Aorta (tissue), 5 donors: Measurements from ENCODE around the gene MYO7A. TPM values are rescaled to one million over a fixed set of nuclear protein-coding genes. Genes with fewer than 3 reads are reported as not detected.

Experiments
- ATAC-seq: fragments of 200-7000 bp; cut with Tn5 transposase; one replicate; pipeline ENCODE4 v1.9.1; 2022; ENCODE audit warnings: moderate library complexity; ENCODE audit not compliant: low FRiP score
- DNase-seq, 2 donors: peaks; one replicate each; pipeline ENCODE4 v3.0.0-alpha.2; 2020
- H3K27ac ChIP-seq, 2 donors: one replicate each; pipeline ENCODE4 v1.5.1; 2013; ENCODE audit warnings: low read length in 2 of 2, mild to moderate bottlenecking in 2 of 2, moderate library complexity in 2 of 2, control low read depth in 1 of 2, inconsistent platforms in 1 of 2, low read depth in 1 of 2
- H3K27me3 ChIP-seq, 2 donors: one replicate each; pipeline ENCODE4 v1.6.1; 2013; ENCODE audit warnings: control low read depth in 1 of 2, low read length in 1 of 2, mild to moderate bottlenecking in 1 of 2, moderate library complexity in 1 of 2; ENCODE audit not compliant: insufficient read depth in 2 of 2, control insufficient read depth in 1 of 2
- H3K36me3 ChIP-seq, 2 donors: one replicate each; pipeline ENCODE4 v1.6.1; 2013; ENCODE audit warnings: control low read depth in 1 of 2, low read length in 1 of 2, mild to moderate bottlenecking in 1 of 2; ENCODE audit not compliant: insufficient read depth in 2 of 2, control insufficient read depth in 1 of 2
- H3K4me1 ChIP-seq, 2 donors: one replicate each; pipeline ENCODE4 v1.6.1; 2013; ENCODE audit warnings: low read length in 2 of 2, control low read depth in 1 of 2, mild to moderate bottlenecking in 1 of 2, moderate library complexity in 1 of 2; ENCODE audit not compliant: insufficient read depth in 2 of 2, control insufficient read depth in 1 of 2
- H3K4me3 ChIP-seq, 2 donors: one replicate each; pipeline ENCODE4 v1.5.1; 2013; ENCODE audit warnings: low read length in 2 of 2, control low read depth in 1 of 2, mild to moderate bottlenecking in 1 of 2
- H3K9me3 ChIP-seq: one replicate; pipeline ENCODE4 v1.6.1; 2013; ENCODE audit warnings: mild to moderate bottlenecking, low read length; ENCODE audit not compliant: control insufficient read depth
- WGBS, 2 donors: extraction: QIAGEN DNeasy Blood & Tissue Kit; methylation state at CpG; one replicate each; pipeline ENCODE4 v1.1.7; 2013; 5-methylcytosine and 5-hydroxymethylcytosine counted together
- intact Hi-C, 2 donors: fragments of 100-400 bp; cut with DNase I; formaldehyde crosslinking; loops; one replicate each; pipeline versions ENCODE4 v1.14.2 to v1.15.0; 2022
- polyA plus RNA-seq, 2 donors: library from polyadenylated mRNA; stranded (reverse); fragments of 200-250 nt; gene quantifications; one replicate each; pipeline ENCODE4 v1.2.3, GENCODE V29; 2013
- total RNA-seq, 2 donors: library from RNA; stranded (reverse); fragmentation: NEBNext Ultra II Directional; extraction: Animal tissue kit (Norgen Biotek cat#: 25700); gene quantifications; one replicate each; pipeline ENCODE4 v1.2.1, GENCODE V29; 2021
- donor health status: healthy with polysubstance abuse.
- donor health status: Bipolar disorder and iron deficiency.
- donor health status: DM: no; HTN: no; CAD: no.
- donor health status: DM: no; HTN: no; CAD: no.
- donor health status: DM: yes; HTN: yes; CAD: no.

The MYO7A gene
- total and polyA plus RNA-seq, 4 donors, result 1.9 to 27.9 (median 6.9) TPM

DNA sequence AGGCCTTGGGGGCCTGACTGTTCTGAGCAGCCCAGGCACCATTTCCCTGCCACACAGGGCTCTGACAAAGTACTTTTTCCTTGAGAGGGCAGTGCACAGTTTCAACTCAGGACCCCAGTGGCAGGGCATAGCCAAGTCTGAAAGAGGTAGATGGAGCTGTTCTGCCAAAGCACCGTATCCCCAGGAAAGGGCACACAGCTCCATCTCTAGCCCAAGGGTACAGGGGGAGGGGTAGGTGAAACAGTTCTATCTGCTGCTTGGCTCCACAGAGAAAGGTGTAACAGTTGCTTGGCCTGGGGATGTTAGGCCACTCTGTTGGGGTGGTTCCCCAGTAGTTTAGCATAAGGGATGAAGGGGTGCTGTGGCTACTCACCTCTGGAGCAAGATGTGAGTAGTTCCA, 125.6 kb downstream of the MYO7A start:
- 71 to 76% methylated on average over 1 of the region's 1 CpG for WGBS, 2 donors
- peaks cover 0 to 2% of the 10 kb centered on the region in 2 donors for H3K27me3 ChIP-seq
- H3K9me3 ChIP-seq, result no peaks in the 10 kb centered on the region
- ATAC-seq, result no peak
- no peak overlapping the region for H3K27ac ChIP-seq
- no peaks in the 10 kb centered on the region for H3K36me3 ChIP-seq
- H3K4me3 ChIP-seq, result no peak overlapping the region
- DNase-seq, result no peak
- no peaks in the 10 kb centered on the region for H3K4me1 ChIP-seq
- intact Hi-C loops, result no loop called here

DNA sequence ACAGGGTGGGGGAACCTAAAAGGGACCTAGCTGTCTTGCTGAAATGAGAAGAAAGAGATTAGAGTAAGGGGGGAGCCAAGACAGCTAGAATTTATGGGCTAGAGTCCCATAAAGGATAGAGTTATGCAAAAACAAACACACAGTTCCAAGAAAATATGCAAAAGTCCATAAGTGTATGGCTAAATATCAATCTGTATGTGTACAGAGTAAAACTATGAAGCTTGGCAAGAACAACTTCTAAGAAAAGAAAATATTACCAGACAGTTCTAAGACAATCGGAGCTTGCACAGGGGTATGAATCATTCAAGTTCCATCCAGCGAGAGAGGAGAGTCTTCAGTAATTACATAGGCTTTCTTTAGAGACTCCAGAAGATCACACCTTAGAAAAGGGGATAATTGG, 131.6 kb downstream of the MYO7A start:
- Histone ChIP-seq H3K36me3 (no peaks in the 10 kb centered on the region), H3K4me3 (no peak overlapping the region), H3K9me3 (peaks cover 2% of the 10 kb centered on the region), H3K4me1 (no peaks in the 10 kb centered on the region), H3K27me3 (no peaks in the 10 kb centered on the region), H3K27ac (no peak overlapping the region)
- no peak for DNase-seq
- 27 to 37% methylated on average over 2 of the region's 2 CpGs for WGBS, 2 donors
- ATAC-seq, result no peak
- intact Hi-C loops, result no loop called here

DNA sequence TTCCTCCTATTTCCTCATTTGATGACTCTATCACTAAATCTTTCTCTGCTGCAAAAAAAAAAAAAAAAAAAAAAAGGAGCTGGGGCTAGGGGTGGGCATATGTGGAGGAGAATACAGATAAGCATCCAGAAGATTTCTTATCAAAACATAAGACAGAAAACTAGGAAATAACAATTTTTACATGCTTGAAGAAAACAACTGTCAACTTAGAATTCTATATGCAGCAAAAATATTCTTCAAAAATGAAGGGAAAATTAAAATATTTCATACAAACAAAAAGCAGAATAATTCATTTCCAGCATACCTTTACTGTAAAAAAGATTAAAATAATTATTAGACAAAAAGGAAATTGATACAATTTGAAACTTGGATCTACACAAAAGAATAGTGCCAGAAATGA, 134.8 kb downstream of the MYO7A start:
- Histone ChIP-seq H3K27me3 (no peaks in the 10 kb centered on the region), H3K4me1 (no peaks in the 10 kb centered on the region), H3K36me3 (no peaks in the 10 kb centered on the region), H3K9me3 (peaks cover 2% of the 10 kb centered on the region), H3K27ac (no peak overlapping the region), H3K4me3 (no peak overlapping the region)
- no peak for ATAC-seq
- intact Hi-C loops, result no loop called here
- DNase-seq, result no peak

Other genes starting within 250 kb of the MYO7A start
- gene B3GNT6, start 93.8 kb upstream of the MYO7A start, total RNA-seq, result not detected
- gene B3GNT6, start 93.8 kb upstream of the MYO7A start, polyA plus RNA-seq, result not detected
- gene CAPN5, start 61.3 kb upstream of the MYO7A start, total RNA-seq, result 10 to 100 TPM in 1 of 2 donors, 1 to 10 TPM in 1; 6.9 to 22.4 TPM
- gene CAPN5, start 61.3 kb upstream of the MYO7A start, polyA plus RNA-seq, result 10 to 100 TPM; 10.4 to 11.1 TPM
- 1 to 10 TPM in 1 of 2 donors, not detected in 1; 2.1 TPM for gene OMP, start 25.4 kb upstream of the MYO7A start, total RNA-seq
- not detected for gene OMP, start 25.4 kb upstream of the MYO7A start, polyA plus RNA-seq
- gene GDPD4, start 173.4 kb downstream of the MYO7A start, total RNA-seq, result not detected
- gene GDPD4, start 173.4 kb downstream of the MYO7A start, polyA plus RNA-seq, result not detected